ENCODE measurements around the gene CDH22.

GRCh38 chr20:46133886-46134654, 174.2 kb downstream of the CDH22 start:
- TF ChIP-seq REST (IDR thresholded peaks at IDR 0.05; ENCODE audit: low read depth) = no peak
- no peak for TF ChIP-seq EP300 (IDR thresholded peaks at IDR 0.05; ENCODE audit: borderline replicate concordance)
- no peak for TF ChIP-seq TAF1 (IDR thresholded peaks at IDR 0.05; ENCODE audit: low read depth)
